Vagina (tissue), 2 donors: ENCODE data around the gene NR2F1-AS1.

Experiments used
- CTCF ChIP-seq, 3 experiments: fragments of 450-650 bp in 2 of 3; fragments of 200-600 bp in 1 of 3; sonication (generic) in 1 of 3; IDR thresholded peaks; one replicate each; pipeline ENCODE4 v1.5.1; 2017 to 2019; ENCODE audit warnings: antibody characterized with exemption in 3 of 3, mild to moderate bottlenecking in 2 of 3, moderate library complexity in 2 of 3
- POLR2A ChIP-seq, 2 donors: fragments of 450-650 bp; IDR thresholded peaks; one replicate each; pipeline ENCODE4 v1.6.1; 2017; ENCODE audit warnings: antibody characterized with exemption in 2 of 2, mild to moderate bottlenecking in 2 of 2, moderate library complexity in 2 of 2

- TF ChIP-seq CTCF (IDR thresholded peaks at IDR 0.05) (no peak), POLR2A (IDR thresholded peaks at IDR 0.05) (no peak)
Measured at GRCh38 chr5:93584596-93585040, 3.6 kb upstream of the NR2F1-AS1 start.
